BLaER1 (cell line): Measurements from ENCODE around the gene FCHO1.

Experiments
- H3K27ac ChIP-seq: shearing (Covaris generic); formaldehyde crosslinking; 2 replicates; pipeline ENCODE4 v1.8.1; 2022
- H3K27me3 ChIP-seq: shearing (Covaris generic); formaldehyde crosslinking; 2 replicates; pipeline ENCODE4 v1.8.1; 2022
- H3K36me3 ChIP-seq: shearing (Covaris generic); formaldehyde crosslinking; 2 replicates; pipeline ENCODE4 v1.8.1; 2022
- H3K4me1 ChIP-seq: shearing (Covaris generic); formaldehyde crosslinking; 2 replicates; pipeline ENCODE4 v1.8.1; 2022
- H3K4me2 ChIP-seq: shearing (Covaris generic); formaldehyde crosslinking; 2 replicates; pipeline ENCODE4 v1.8.1; 2022
- H3K4me3 ChIP-seq: shearing (Covaris generic); formaldehyde crosslinking; 2 replicates; pipeline ENCODE4 v1.8.1; 2022
- H3K9ac ChIP-seq: shearing (Covaris generic); formaldehyde crosslinking; 2 replicates; pipeline ENCODE4 v1.8.1; 2022
- H3K9me3 ChIP-seq: shearing (Covaris generic); formaldehyde crosslinking; 2 replicates; pipeline ENCODE4 v1.8.1; 2022
- H4K20me1 ChIP-seq: shearing (Covaris generic); formaldehyde crosslinking; 2 replicates; pipeline ENCODE4 v1.8.1; 2022
- Cebpa-rat ChIP-seq: shearing (Covaris generic); IDR thresholded peaks from 2 replicates; pipeline ENCODE4 v1.8.1; 2022

FCHO1 gene

DNA sequence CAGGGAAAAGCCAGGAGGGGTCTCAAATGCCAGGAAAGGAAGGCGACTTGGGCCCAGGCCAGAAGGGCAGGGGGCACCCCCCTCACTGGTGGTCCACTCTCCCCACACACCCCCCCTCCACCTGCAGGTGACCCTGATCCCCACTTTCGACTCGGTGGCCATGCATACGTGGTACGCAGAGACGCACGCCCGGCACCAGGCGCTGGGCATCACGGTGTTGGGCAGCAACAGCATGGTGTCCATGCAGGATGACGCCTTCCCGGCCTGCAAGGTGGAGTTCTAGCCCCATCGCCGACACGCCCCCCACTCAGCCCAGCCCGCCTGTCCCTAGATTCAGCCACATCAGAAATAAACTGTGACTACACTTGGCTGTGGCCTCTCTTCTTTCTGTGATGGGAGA is 17.1 kb upstream of the FCHO1 start:
- peaks cover 90% of the 10 kb centered on the region for H3K36me3 ChIP-seq
- no peak overlapping the region for H3K4me2 ChIP-seq
- no peak for TF ChIP-seq Cebpa-rat

DNA sequence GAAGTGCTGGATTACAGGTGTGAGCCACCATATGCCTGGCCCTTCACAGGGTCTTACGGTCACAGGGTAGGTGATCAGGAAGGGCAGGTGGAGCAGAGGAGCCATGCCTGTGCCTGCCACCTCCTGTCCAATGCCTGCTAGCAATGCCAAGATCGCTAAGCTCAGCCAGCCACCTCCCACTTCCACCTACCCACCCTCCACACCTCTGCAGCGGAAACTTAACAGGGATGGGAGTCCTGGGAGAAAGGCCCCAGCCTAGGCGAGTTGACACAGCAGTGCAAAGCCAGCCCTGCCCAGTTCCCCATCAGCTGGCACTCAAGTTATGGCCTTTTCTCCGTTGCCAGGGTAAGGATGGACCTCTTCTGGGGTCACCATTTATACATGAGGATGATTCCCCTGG is 15.9 kb upstream of the FCHO1 start:
- H3K9ac ChIP-seq: no peak overlapping the region
- no peak overlapping the region for H3K4me2 ChIP-seq
- no peak overlapping the region for H3K27ac ChIP-seq
- peaks cover 77% of the 10 kb centered on the region for H3K36me3 ChIP-seq
- peaks cover 2% of the 10 kb centered on the region; the same call in 1 of the 2 replicates for H3K9me3 ChIP-seq
- no peak for TF ChIP-seq Cebpa-rat
- peaks cover 35% of the 10 kb centered on the region for H3K4me1 ChIP-seq
- no peak overlapping the region for H3K4me3 ChIP-seq
- no peaks in the 10 kb centered on the region for H3K27me3 ChIP-seq
- peaks cover 53% of the 10 kb centered on the region for H4K20me1 ChIP-seq

More for the DNA sequence above, 17.1 kb upstream of the FCHO1 start:
- Histone ChIP-seq H3K27me3 (no peaks in the 10 kb centered on the region), H4K20me1 (peaks cover 66% of the 10 kb centered on the region), H3K27ac (no peak overlapping the region), H3K4me3 (no peak overlapping the region), H3K9me3 (peaks cover 2% of the 10 kb centered on the region; the same call in 1 of the 2 replicates), H3K4me1 (peaks cover 33% of the 10 kb centered on the region), H3K9ac (no peak overlapping the region)

DNA sequence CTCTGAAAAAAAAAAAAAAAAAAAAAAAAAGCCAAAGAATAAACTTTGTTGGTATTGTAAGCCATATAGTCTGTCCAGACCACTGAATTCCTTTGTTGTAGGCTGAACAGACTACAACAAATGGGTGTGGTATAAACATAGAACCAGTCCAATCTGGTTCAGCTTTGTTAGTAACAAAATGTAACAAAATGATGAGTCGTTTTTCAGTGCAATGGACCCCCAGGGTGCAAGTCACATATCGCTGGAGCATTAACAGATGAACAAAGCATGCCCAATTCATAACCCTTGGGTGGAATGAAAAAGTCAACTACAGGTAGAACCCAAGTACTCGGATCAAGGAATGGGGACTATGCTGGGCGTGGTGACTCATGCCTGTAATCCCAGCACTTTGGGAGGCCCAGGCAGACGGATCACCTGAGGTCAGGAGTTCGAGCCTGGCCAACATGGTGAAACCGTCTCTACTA is 13.6 kb upstream of the FCHO1 start:
- peaks cover 30% of the 10 kb centered on the region for H4K20me1 ChIP-seq
- no peaks in the 10 kb centered on the region for H3K27me3 ChIP-seq
- peak overlapping the region; percentile 26; the same call in 1 of the 2 replicates for H3K27ac ChIP-seq
- no peak for TF ChIP-seq Cebpa-rat
- no peak overlapping the region for H3K4me3 ChIP-seq
- no peak overlapping the region for H3K9ac ChIP-seq
- H3K4me1 ChIP-seq: peaks cover 35% of the 10 kb centered on the region
- peaks cover 70% of the 10 kb centered on the region for H3K36me3 ChIP-seq
- H3K9me3 ChIP-seq: peaks cover 20% of the 10 kb centered on the region
- H3K4me2 ChIP-seq: peak overlapping the region; percentile 85; the same call in 1 of the 2 replicates

DNA sequence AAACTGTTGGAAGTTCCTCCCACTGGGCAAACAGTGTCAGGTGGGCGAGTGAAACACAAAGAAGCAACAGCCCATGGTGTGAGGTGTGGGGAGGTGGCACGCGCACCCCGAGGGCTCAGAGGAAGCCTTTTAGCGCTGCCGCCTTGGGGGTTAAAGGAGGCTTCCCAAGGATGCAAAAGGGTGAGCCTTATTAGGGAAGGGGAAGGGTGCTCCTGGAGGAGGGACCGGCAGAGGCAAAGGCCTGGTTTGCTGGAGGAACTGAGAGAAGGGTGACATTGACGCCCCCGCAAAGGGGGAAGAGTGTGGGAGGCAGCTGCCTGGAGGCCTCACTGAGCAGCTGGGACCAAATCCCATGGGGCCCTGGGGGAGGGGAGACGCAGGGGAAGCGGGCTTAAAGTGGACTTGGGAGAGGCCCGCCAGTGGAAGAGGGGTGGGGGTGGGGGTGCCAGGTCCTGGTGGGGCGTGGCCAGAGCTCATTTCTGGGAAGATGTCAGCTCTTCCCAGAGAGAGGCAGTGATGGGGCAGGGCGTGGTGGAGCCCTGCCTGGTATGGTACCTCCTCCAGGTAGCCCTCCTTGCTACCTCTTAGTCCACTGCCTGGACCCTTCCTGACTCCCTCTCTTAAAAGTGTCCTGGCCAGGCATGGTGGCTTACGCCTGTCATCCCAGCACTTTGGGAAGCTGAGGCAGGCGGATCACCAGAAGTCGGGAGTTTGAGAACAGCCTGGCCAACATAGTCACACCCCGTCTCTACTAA is 12.0 kb upstream of the FCHO1 start:
- Histone ChIP-seq H3K4me3 (no peak overlapping the region), H3K4me2 (peak overlapping the region; percentile 85), H3K9ac (peak overlapping the region; percentile 55; the same call in 1 of the 2 replicates), H3K27me3 (no peaks in the 10 kb centered on the region), H3K9me3 (peaks cover 21% of the 10 kb centered on the region), H3K27ac (peak overlapping the region; percentile 75), H4K20me1 (peaks cover 14% of the 10 kb centered on the region), H3K4me1 (peaks cover 44% of the 10 kb centered on the region), H3K36me3 (peaks cover 55% of the 10 kb centered on the region)
- TF ChIP-seq Cebpa-rat: no peak

DNA sequence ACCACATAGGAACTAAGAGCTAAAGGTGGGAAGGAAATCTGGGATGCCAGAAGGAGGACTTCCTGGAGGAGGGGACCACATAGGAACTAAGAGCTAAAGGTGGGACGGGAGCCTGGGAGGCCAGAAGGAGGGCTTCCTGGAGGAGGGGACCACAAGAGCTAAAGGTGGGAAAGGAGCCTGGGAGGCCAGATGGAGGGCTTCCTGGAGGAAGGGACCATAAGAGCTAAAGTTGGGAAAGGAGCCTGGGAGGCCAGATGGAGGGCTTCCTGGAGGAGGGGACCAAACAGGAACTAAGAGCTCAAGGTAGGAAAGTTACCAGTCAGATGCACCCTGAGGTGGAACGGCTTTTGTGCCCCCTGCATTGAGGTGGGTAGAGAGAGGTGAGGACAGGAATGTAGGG is 9.8 kb upstream of the FCHO1 start:
- no peaks in the 10 kb centered on the region for H4K20me1 ChIP-seq
- H3K36me3 ChIP-seq: peaks cover 33% of the 10 kb centered on the region
- no peak overlapping the region for H3K27ac ChIP-seq
- no peak overlapping the region for H3K4me3 ChIP-seq
- no peaks in the 10 kb centered on the region for H3K27me3 ChIP-seq
- no peak overlapping the region for H3K9ac ChIP-seq
- TF ChIP-seq Cebpa-rat: no peak
- H3K9me3 ChIP-seq: peaks cover 21% of the 10 kb centered on the region
- no peak overlapping the region for H3K4me2 ChIP-seq
- H3K4me1 ChIP-seq: peaks cover 52% of the 10 kb centered on the region

DNA sequence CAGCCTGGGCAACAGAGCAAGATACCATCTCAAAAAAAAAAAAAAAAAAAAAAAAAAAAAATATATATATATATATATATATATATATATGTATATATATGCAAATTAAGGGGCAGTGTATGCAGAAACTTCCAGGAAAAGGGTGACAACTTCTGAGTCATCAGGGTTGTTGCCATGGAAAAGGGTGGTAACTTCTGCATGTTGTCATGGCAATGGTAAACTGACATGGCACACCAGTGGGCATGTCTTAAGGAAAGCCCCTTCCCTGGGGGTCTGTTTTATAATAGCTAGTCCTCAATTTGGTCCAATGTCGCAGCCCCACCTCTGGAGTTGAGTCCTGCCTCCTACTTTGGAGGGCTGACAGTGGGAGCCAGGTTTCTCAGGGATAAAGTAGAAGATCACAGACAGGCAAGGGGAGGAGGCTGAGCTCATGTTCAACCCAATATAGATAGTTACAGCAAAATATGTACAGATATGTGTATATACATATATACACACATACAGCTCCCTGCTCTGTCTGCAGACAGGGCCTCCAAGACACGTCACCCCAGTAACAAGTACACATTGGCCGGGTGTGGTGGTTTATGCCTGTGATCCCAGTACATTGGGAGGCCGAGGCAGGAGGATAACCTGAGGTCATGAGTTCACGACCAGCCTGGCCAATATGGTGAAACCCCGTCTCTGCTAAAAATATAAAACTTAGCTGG is 7.2 kb upstream of the FCHO1 start:
- Histone ChIP-seq H3K9ac (peak overlapping the region; percentile 12; the same call in 1 of the 2 replicates), H3K4me3 (no peak overlapping the region)

DNA sequence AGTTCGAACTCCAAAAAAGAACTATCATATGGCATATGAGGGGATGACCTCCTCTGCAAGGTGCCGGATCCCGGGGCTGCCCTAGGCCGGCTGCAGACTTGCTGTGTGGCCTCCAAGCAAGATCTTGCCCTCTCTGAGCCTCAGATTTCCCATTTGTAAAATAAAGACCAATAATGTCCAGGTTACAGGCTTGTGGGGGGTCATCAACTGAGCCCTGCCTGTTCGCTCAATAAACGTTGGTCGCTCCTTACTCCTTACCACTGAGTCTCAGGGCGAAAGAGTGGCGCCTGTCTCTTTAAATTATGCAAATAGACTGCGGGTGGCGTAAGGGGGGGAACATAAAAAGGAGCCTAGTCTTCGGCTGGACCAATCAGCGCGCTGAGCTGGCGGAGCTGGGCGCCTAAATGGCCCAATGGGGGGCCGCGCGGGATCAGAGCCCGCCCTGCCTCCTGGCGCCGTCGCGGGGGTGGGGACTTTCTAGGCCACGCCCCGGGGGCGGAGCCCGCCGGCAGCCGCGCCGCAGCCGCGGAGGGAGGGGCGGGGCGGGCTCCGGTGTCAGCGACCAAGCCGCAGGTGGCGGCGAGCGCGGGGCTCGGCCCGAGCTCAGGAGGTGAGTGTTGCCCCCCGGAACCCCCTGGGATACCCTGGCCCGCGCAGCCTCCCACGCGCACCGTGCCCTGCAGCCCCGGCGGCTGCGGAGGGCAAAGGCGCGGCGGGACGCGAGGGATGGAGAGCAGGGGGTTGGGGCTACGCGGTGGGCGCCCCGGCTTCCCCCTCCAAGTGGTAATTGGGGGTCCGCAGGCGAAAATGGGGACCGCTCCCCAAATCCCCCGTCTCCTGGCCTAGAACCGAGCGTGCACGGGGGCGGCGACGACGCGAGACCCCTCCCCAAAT is 3.8 kb upstream of the FCHO1 start:
- no peak for TF ChIP-seq Cebpa-rat

More for the DNA sequence above, 7.2 kb upstream of the FCHO1 start:
- peak overlapping the region; percentile 24; the same call in 1 of the 2 replicates for H3K4me2 ChIP-seq
- H3K9me3 ChIP-seq: peaks cover 21% of the 10 kb centered on the region
- H3K36me3 ChIP-seq: peaks cover 16% of the 10 kb centered on the region
- H4K20me1 ChIP-seq: no peaks in the 10 kb centered on the region
- peaks cover 49% of the 10 kb centered on the region for H3K4me1 ChIP-seq
- no peak for TF ChIP-seq Cebpa-rat
- no peak overlapping the region for H3K27ac ChIP-seq
- no peaks in the 10 kb centered on the region for H3K27me3 ChIP-seq

DNA sequence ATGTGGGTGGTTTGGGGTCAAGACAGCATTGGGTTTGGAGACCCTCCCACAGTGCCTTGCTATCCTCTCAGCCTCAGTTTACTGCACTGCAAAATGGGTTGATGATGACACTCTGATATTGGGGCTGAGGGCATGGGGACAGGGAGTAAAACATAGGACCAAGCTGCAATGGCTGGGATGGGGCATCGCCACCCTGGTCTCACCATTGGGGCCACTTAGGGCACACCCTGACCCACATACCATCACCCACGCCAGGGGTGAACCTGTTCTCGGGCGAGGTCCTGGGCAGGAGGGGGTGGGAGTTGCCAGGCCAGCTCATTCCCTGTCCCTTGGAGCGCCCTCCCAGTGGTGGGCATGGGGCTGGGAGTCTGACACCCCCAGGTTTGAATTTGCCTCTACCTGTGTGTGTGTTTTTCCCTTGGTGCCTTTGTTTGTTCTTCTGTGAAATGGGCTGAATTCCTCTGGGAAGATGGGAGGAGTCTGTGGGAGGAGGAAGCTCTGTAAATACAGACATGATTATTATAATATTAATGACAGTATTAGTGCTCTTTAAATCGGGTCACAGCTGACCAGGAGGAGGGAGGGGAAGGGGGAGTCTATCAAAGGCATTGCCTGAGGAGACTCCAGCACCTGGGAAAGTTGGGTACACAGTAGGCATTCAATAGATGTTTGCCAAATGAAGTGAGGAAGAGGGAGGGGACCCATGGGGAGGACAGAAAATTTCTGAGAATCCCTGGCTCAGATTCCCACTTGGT is 2.2 kb upstream of the FCHO1 start:
- Histone ChIP-seq H3K9ac (peak overlapping the region; percentile 80; the same call in 1 of the 2 replicates), H3K9me3 (no peaks in the 10 kb centered on the region), H4K20me1 (peaks cover 11% of the 10 kb centered on the region), H3K4me2 (peak overlapping the region; percentile 89), H3K4me3 (0 out of 2 replicates have a peak overlapping the region, but pooled peaks have one; percentile 91), H3K27ac (peak overlapping the region; percentile 55; the same call in 1 of the 2 replicates), H3K4me1 (peaks cover 80% of the 10 kb centered on the region), H3K36me3 (peaks cover 3% of the 10 kb centered on the region), H3K27me3 (no peaks in the 10 kb centered on the region)
- TF ChIP-seq Cebpa-rat: no peak

More for the DNA sequence above, 3.8 kb upstream of the FCHO1 start:
- Histone ChIP-seq H3K27ac (peak overlapping the region; percentile 59; the same call in 1 of the 2 replicates), H3K9me3 (peaks cover 3% of the 10 kb centered on the region; the same call in 1 of the 2 replicates), H4K20me1 (no peaks in the 10 kb centered on the region), H3K36me3 (no peaks in the 10 kb centered on the region), H3K27me3 (no peaks in the 10 kb centered on the region), H3K4me2 (peak overlapping the region; percentile 89), H3K4me1 (peaks cover 70% of the 10 kb centered on the region), H3K9ac (peak overlapping the region; percentile 80), H3K4me3 (peak overlapping the region; percentile 91)

DNA sequence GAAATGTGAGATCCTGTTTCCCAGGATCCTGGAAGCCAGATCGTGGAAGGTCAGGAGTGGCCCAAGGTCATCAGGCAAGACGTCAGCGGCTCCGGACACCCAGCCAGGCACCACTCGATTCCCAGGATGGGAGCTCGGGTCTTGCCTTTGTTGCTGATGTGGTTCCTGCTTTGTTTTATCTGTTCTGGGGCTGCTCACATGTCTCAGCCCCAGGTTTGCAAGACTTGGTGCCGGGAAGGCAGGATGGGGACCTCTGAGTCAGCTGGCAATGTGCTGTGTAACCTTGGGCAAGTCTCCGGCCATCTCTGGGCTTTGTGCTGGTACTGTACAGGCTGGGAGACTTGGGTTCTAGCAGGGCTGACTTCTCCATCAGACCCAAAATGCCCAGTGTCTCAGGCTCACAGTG is 1.4 kb upstream of the FCHO1 start:
- Histone ChIP-seq H3K4me3 (peak overlapping the region; percentile 63; the same call in 1 of the 2 replicates), H3K4me1 (peaks cover 80% of the 10 kb centered on the region), H3K27ac (peak overlapping the region; percentile 55), H3K4me2 (peak overlapping the region; percentile 89), H3K9ac (peak overlapping the region; percentile 80), H3K36me3 (peaks cover 10% of the 10 kb centered on the region), H4K20me1 (peaks cover 20% of the 10 kb centered on the region), H3K9me3 (no peaks in the 10 kb centered on the region), H3K27me3 (no peaks in the 10 kb centered on the region)
- no peak for TF ChIP-seq Cebpa-rat
